NCI-H146 (cell line): ENCODE data around the gene BMERB1.
"Not testable (repeated sequence)": the region's sequence is repeated elsewhere in the genome, so short reads cannot be mapped to it uniquely, and the experiment has no call there.

Source experiments
- DNase-seq: peaks from one replicate; lab custom pipeline; 2025; lab: John Stamatoyannopoulos, UW

Gene BMERB1

GRCh38 chr16:15523939-15524338 is 89.6 kb downstream of the BMERB1 start:
- DNase-seq: no peak

GRCh38 chr16:15524966-15525365 is 90.6 kb downstream of the BMERB1 start:
- DNase-seq: no peak

DNA sequence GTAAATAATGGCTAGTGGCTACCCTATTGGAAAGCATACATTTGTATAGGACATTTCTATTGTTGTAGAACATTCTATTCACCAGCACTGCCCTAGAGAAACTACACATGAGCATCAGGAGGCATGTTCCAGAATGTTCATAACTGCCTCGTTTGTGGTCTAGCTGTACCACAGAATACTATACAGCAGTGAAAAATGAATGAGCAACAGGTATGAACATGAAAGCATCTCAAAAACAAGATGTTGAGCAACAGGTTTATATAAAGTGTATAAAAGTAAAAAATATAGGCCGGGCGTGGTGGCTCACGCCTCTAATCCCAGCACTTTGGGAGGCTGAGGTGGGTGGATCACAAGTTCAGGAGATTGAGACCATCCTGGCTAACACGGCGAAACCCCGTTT is 91.7 kb downstream of the BMERB1 start:
- no peak for DNase-seq

DNA sequence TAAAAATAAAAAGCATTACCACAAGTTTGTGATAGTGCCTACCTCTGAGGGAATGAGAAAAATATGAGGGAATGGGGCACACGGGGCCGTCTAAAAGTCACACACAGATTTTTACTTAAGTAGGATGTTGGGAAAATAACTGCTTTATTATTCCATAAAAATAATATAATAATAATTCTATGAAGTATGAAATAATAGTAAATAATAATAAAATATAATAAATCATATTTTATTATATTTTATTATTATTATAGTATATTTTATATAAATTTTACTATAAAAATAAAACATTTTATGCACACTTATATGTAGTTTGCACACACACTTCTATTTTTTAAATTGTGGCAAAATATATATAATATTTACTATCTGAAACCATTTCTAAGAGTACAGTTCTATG is 92.3 kb downstream of the BMERB1 start:
- DNase-seq: no peak

DNA sequence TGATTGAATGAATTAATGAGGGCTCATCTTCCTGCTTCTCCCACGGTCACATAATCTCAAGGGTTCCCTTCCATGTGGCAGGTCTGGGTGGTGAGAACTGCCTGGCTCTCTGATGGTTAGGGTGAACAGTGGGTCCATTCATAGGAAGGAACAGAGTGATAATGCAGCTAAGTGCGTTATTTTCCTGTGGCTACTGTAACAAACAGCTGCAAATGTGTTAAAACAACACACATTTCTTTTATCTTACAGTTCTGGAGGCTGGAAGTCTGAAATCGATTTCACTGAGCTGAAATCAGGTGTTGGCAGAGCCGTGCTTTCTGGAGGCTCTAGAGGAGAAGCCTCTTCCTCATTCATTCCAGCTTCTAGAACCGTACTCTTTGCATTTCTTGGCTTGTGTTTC is 95.3 kb downstream of the BMERB1 start:
- no peak for DNase-seq

GRCh38 chr16:15530085-15530484 is 95.7 kb downstream of the BMERB1 start:
- no peak for DNase-seq

DNA sequence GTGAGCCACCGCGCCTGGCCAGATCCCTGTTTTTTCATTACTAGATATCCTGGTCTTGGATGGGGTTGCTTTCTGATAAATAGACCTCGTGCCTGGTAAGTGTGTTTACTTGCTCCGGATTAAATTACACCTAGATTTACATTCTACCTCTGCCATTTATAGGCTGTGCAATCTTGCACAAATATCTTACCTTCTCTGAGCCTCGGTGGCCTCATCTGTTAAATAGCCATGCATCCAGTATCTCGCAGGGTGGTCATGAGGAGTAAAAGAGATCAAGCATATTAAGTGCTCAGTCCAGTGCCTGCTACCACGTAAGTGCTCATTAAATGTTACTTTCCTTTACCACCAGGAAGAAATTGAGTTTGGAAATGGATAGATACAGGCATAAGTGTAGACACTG is 98.4 kb downstream of the BMERB1 start:
- no peak for DNase-seq

GRCh38 chr16:15533386-15533785 is 99.0 kb downstream of the BMERB1 start:
- DNase-seq: no peak

- no peak for DNase-seq
Measured at GRCh38 chr16:15535772-15536171, 101.4 kb downstream of the BMERB1 start.

DNA sequence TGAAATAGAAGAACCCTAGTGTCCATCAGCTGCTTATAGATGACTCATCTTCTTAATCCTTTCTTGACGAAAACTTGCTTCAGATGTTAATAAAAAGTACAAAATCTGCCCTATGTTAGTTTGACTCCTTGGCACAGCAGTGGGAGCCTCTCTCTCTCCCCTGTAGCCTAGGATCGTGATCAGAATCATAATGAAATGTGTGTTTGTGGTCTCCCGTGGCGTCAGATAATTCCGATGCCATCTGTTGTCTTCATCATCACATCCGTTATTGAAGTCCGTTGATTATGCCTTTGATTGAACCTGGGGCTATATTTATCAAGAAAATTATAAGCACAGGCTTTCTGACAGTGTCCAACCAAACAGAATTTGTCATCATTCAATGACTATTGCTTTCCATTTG is 102.5 kb downstream of the BMERB1 start:
- peak; percentile 71 for DNase-seq

DNA sequence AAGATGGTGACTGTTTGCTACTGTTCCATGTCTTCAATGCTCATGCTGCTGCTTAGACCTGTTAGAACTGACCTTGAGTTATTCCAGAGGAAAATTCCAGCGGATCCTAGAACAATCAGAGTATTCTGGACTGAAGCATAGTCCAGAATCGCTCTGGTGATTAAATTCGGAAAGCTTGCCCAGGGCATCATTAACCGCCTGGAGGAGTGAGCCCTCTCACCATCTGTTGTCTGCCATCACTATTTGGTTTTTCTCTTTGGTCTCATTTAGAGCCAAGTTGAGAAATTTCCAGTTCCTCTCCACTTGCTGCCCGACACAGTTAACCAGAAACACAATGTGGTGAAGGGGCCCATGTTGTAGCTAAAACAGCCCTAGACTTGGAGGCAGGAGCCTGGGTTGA is 104.1 kb downstream of the BMERB1 start:
- no peak for DNase-seq

DNA sequence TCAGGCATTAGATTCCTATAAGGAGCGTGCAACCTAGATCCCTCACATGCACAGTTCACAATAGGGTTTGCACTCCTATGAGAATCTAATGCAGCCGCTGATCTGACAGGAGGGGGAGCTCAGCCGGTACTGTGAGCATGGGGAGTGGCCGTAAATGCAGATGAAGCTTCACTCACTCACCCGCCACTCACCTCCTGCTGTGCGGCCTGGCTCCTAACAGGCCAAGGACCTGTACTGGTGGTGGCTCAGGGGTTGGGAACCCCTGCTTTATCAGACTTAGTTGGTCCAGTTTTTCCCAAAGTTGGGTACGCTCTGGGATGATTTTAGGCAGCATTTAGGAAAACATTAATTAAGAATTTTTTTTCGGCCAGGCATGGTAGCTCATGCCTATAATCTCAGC is 104.8 kb downstream of the BMERB1 start:
- peak; percentile 63 for DNase-seq

- no peak for DNase-seq
Measured at GRCh38 chr16:15542261-15542660, 107.9 kb downstream of the BMERB1 start.

- DNase-seq: no peak
Measured at GRCh38 chr16:15542734-15543347, 108.5 kb downstream of the BMERB1 start.

DNA sequence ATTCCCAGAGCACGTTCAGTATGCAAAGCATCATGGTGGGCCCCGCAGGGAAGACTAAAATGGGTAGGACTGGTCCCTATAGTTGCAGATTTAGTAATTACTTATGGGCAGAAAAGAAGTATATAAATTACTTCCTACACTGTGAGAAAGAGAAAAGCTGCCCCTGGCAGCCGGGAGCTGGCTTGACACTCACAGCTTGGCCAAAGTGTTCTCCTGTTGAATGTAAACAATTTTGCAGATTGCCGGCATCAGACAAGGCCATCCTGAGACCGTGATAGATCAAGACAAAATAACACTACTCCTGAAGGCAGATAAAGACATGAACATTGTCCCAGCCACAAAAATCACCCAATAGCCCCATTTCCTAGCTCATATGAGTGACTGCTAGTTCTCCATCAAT is 110.0 kb downstream of the BMERB1 start:
- DNase-seq: no peak

DNA sequence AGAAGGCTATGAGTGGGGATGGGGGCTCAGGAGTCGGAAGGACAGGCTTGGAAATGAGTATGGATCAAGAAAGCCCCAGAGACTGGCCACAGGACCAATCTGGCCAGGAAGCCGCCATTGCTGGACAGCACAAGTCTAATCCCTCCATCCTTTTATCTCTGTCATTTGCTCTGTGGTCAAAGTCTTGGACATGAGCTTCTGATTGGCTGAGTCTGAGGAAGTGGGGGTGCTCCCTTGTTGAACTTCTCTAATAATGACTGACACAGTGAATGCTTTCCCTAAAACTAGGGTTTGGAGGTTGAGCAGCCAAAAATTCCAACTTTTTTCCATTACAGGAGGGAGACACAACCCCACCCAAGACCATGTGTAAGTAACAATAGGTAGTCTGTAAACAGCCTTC is 111.2 kb downstream of the BMERB1 start:
- DNase-seq: no peak

GRCh38 chr16:15547072-15547767 is 112.8 kb downstream of the BMERB1 start:
- not testable (repeated sequence) for DNase-seq

- DNase-seq: no peak
Measured at GRCh38 chr16:15547768-15548096, 113.3 kb downstream of the BMERB1 start.

DNA sequence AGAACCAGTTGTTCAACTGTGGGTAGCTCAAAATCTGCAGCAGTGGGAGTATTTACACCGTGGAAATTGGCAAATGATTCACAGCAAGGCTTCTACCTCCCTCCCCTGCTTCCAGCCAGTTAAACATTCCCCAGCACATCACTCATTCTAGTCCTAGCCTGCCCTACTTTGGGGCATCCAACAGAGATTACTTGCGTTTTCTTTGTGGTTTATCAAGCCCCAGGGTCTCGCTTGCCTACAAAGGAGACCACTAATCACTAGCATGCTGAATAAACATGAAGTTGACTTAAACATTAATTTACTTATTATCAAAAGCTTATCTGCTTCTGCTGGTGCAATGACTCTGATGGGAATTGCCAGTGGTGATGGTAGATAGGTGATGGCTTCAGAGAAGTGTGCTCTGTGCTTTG is 114.1 kb downstream of the BMERB1 start:
- DNase-seq: peak; percentile 16

GRCh38 chr16:15552507-15552906 is 118.1 kb downstream of the BMERB1 start:
- DNase-seq: no peak

DNA sequence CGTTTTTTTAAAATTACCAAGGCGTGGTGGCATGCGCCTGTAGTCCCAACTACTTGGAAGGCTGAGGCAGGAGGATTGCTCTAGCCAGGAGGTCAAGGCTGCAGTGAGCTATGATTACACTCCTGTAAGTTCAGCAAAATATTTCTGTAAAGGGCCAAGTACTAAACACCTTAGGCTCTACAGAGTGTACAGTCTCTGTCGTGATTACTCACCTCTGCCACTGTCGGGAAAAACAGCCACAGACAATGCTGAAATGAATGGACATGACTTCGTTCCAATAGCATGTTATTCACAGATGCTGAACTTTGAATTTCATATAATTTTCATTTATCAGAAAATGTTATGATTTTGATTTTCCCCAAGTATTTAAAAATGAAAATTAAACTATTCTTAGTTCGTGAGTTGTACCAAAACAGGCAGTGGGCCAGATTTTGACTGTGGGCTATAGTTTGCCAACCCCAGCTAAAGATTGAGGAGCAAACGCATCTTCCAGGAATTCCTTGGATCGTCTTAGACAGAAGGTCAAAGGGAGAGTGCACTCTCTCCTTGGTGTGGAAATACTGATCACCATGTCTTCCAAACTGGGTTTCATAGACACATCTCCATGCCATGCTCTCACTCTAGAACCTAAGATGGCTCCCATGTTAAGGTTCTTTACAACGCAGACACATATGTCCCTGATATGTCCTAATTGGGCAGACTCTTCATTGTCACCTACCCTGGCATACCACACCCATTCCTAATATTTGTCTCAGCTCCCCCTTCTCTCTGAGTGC is 119.1 kb downstream of the BMERB1 start:
- no peak for DNase-seq

- DNase-seq: no peak
Measured at GRCh38 chr16:15556130-15556529, 121.7 kb downstream of the BMERB1 start.

- no peak for DNase-seq
Measured at GRCh38 chr16:15557258-15557657, 122.9 kb downstream of the BMERB1 start.
